T-helper 2 cell (primary cell): ENCODE measurements around the gene LHFPL4.

ENCODE experiments used
- DNase-seq, 5 experiments: peaks; one replicate each; pipeline versions ENCODE4 v3.0.0 to v3.0.0-alpha.2; 2012 to 2022

LHFPL4 gene

GRCh38 chr3:9469986-9470385 is 83.6 kb downstream of the LHFPL4 start:
- no peak for DNase-seq

GRCh38 chr3:9468460-9468859 is 85.2 kb downstream of the LHFPL4 start:
- DNase-seq, result peak in 1 of 5 experiments; percentile 53

GRCh38 chr3:9467451-9467850 is 86.2 kb downstream of the LHFPL4 start:
- DNase-seq, result peak in 1 of 5 experiments; percentile 7

GRCh38 chr3:9455596-9456131 is 98.0 kb downstream of the LHFPL4 start:
- no peak for DNase-seq

DNA sequence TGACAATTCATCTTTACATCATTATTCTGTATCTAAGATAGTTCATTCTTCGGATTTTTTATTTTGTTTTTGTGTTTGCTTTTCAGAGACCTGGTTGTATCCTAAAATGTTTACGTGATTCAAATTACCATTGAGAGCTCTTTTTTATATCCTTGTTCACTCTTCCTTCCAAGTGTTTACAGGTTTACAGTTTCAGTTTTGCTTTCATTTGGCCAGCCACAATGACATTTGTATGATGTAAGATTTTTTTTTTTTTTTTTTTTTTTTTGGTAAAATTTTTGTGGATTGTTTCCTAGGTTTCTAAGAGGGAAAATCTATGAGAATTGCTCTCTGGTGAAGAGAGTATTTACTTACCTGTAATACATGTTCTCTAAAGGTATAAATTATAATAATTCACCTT is 101.2 kb downstream of the LHFPL4 start:
- peak in 1 of 5 experiments; percentile 59 for DNase-seq

DNA sequence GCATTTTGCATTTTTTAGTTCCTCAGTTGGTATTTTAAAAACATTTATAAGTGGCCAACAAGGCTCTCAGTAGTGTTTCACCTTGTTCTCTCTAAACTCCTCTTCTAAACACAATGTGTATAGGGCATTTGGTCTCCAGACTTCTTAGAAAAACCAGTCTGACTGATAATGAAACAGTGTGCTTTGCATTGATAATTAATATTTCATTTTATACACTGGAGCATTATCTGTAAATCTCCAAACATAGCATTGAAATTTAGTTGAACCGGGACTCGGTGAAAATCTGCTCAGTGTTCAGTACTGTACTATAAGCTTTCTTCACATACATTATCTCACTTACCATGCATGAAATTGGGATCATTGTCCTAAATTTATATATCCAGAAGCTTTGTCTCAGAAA is 102.6 kb downstream of the LHFPL4 start:
- peak in 1 of 5 experiments; percentile 34 for DNase-seq

DNA sequence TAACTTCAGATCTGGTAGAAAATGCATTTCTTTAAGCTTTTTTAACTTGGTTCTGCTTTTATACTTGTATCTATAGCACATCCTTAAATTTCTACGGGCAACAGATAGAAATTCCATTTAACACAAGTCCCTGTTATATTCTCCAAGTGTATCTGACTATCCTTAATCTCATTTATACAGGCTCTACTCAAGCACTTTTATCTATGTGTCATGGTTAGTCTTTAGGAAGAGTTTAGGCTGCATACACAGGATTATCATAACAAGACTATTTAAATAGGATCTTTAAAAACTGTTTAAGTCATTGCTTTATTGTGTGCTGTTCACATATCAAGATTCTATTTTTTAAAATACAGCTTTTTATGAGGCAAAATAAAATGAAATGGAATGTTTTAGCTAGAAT is 103.5 kb downstream of the LHFPL4 start:
- no peak for DNase-seq

DNA sequence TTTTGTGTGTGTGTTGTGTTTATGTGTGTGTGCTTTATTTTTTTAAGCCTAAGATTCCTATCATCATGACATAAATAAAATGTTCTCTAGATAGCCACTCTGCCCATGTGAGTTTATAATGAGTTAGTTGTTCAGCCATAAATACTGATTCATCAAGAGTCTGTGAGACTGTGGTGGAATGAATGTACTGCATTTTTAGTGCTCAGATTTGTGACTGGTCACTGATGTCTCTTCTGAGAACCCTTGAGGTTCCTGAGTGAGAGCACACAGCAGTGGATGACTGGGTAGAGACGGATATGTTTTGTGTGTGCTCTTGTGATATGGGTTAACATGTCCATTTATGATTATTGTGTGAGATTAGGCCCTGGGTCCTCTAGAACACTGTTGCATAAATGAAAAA is 105.0 kb downstream of the LHFPL4 start:
- peak in 1 of 5 experiments; percentile 16 for DNase-seq
